ENCODE data around the gene REC8. TPM values are rescaled to one million over a fixed set of nuclear protein-coding genes. Genes with fewer than 3 reads are reported as not detected.
A peak's percentile ranks its signal among the peaks of the same experiment; 100 is the strongest.

Gene REC8
- total RNA-seq, 1 donor from 2014 or later: 2.1 TPM

DNA sequence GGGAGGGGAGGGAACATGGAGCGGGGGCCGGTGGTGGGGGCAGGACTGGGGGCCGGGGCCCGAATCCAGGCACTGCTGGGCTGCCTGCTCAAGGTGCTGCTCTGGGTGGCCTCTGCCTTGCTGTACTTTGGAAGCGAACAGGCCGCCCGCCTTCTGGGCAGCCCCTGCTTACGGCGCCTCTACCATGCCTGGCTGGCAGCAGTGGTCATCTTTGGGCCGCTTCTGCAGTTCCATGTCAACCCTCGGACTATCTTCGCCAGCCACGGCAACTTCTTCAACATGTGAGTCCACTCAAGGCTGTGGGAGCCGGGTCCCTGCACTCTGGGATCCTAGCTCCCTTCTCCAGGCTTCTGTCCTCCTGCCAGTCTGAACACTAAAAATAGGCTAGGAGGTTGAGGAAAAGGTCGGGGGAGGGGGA lies 40.3 kb upstream of the REC8 start:
- peak overlapping the region; percentile 96 for H3K27ac ChIP-seq (ENCODE audit: low read depth, low read length)
- no peaks in the 10 kb centered on the region for H3K9me3 ChIP-seq (ENCODE audit: control insufficient read depth in 3 of 3, low read length in 3 of 3)
- peak overlapping the region; percentile 82 to 96 (median 82) for H3K9ac ChIP-seq (ENCODE audit: low read depth in 1 of 3, low read length in 3 of 3)
- peaks cover 33 to 44% (median 37%) of the 10 kb centered on the region in 3 donors for H3K4me1 ChIP-seq (ENCODE audit: control insufficient read depth in 3 of 3, insufficient read depth in 3 of 3, low read length in 3 of 3)
- H3K27me3 ChIP-seq (ENCODE audit: control insufficient read depth in 3 of 3, insufficient read depth in 3 of 3, low read length in 3 of 3): no peaks in the 10 kb centered on the region
- H3K36me3 ChIP-seq (ENCODE audit: control insufficient read depth in 3 of 3, insufficient read depth in 3 of 3, low read length in 3 of 3): peaks cover 0 to 9% (median 0%) of the 10 kb centered on the region in 3 donors
- peak overlapping the region; percentile 70 to 88 (median 87) for H3K4me3 ChIP-seq (ENCODE audit: low read length in 3 of 3)

DNA sequence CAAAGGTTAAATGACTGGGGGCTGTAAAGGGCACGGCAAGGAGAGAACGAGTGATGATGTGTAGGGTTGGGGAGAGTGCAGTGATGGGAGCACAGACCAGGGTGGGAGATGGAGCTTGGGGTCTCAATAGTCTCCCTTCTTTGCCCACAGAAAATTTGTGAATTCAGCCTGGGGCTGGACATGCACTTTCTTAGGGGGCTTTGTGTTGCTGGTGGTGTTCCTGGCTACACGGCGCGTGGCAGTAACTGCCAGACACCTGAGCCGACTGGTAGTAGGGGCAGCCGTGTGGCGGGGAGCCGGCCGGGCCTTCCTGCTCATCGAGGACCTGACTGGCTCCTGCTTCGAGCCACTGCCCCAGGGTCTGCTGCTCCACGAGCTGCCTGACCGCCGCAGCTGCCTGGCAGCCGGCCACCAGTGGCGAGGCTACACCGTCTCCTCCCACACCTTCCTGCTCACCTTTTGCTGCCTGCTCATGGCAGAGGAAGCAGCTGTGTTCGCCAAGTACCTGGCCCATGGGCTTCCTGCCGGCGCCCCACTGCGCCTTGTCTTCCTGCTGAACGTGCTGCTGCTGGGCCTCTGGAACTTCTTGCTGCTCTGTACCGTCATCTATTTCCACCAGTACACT lies 39.7 kb upstream of the REC8 start:
- peak overlapping the region; percentile 70 to 88 (median 87) for H3K4me3 ChIP-seq (ENCODE audit: low read length in 3 of 3)
- peaks cover 0 to 9% (median 3%) of the 10 kb centered on the region in 3 donors for H3K36me3 ChIP-seq (ENCODE audit: control insufficient read depth in 3 of 3, insufficient read depth in 3 of 3, low read length in 3 of 3)
- H3K27me3 ChIP-seq (ENCODE audit: control insufficient read depth in 3 of 3, insufficient read depth in 3 of 3, low read length in 3 of 3): no peaks in the 10 kb centered on the region
- peak overlapping the region; percentile 96 for H3K27ac ChIP-seq (ENCODE audit: low read depth, low read length)
- peaks cover 39 to 51% (median 43%) of the 10 kb centered on the region in 3 donors for H3K4me1 ChIP-seq (ENCODE audit: control insufficient read depth in 3 of 3, insufficient read depth in 3 of 3, low read length in 3 of 3)
- H3K9me3 ChIP-seq (ENCODE audit: control insufficient read depth in 3 of 3, low read length in 3 of 3): no peaks in the 10 kb centered on the region
- peak overlapping the region; percentile 82 to 96 (median 82) for H3K9ac ChIP-seq (ENCODE audit: low read depth in 1 of 3, low read length in 3 of 3)

DNA sequence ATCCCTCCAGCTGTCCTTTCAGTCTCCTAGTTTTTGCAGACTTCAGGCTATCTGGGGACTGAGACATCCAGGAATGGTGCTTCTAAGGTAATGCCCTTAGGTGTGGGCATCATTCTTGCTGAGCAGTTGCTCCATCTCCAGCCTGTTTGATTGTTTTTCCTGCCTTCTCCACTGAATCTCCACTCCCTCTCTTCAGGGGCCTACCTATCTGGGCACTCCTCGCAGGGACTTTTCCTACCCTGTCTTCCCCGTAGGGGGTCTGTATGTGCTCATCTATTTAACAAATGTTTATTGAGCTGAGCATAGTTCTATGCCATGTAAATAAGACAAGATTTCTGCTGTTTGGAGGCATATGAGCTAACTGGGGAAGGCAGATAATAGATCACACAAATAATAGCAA lies 38.9 kb upstream of the REC8 start:
- Histone ChIP-seq H3K4me1 (ENCODE audit: control insufficient read depth in 3 of 3, insufficient read depth in 3 of 3, low read length in 3 of 3) (peaks cover 46 to 59% (median 51%) of the 10 kb centered on the region in 3 donors), H3K27ac (ENCODE audit: low read depth, low read length) (peak overlapping the region; percentile 96), H3K9ac (ENCODE audit: low read depth in 1 of 3, low read length in 3 of 3) (peak overlapping the region; percentile 82 to 96 (median 82)), H3K4me3 (ENCODE audit: low read length in 3 of 3) (peak overlapping the region; percentile 70 to 88 (median 87)), H3K27me3 (ENCODE audit: control insufficient read depth in 3 of 3, insufficient read depth in 3 of 3, low read length in 3 of 3) (no peaks in the 10 kb centered on the region), H3K9me3 (ENCODE audit: control insufficient read depth in 3 of 3, low read length in 3 of 3) (no peaks in the 10 kb centered on the region), H3K36me3 (ENCODE audit: control insufficient read depth in 3 of 3, insufficient read depth in 3 of 3, low read length in 3 of 3) (peaks cover 7 to 17% (median 11%) of the 10 kb centered on the region in 3 donors)

DNA sequence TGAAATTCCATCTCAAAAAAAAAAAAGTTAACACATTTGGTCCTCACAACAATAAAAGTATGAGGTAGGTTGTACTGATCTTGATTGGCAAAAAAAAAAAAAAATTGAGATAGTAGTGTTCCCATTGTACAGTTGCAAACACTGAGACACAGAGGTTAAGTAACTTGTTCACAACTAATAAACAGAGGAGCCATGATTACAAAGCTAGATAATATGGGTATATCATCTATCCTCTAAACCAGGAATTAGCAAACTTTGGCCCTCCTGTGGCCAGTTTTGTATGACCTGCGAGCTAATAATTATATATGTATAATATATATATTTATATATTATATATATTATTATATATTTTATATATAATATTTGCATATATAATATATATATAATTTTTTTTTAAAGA lies 38.1 kb upstream of the REC8 start:
- Histone ChIP-seq H3K27me3 (ENCODE audit: control insufficient read depth in 3 of 3, insufficient read depth in 3 of 3, low read length in 3 of 3) (no peaks in the 10 kb centered on the region), H3K9ac (ENCODE audit: low read depth in 1 of 3, low read length in 3 of 3) (no peak overlapping the region), H3K27ac (ENCODE audit: low read depth, low read length) (no peak overlapping the region), H3K4me3 (ENCODE audit: low read length in 3 of 3) (no peak overlapping the region), H3K9me3 (ENCODE audit: control insufficient read depth in 3 of 3, low read length in 3 of 3) (no peaks in the 10 kb centered on the region), H3K36me3 (ENCODE audit: control insufficient read depth in 3 of 3, insufficient read depth in 3 of 3, low read length in 3 of 3) (peaks cover 14 to 24% (median 19%) of the 10 kb centered on the region in 3 donors), H3K4me1 (ENCODE audit: control insufficient read depth in 3 of 3, insufficient read depth in 3 of 3, low read length in 3 of 3) (peaks cover 53 to 66% (median 58%) of the 10 kb centered on the region in 3 donors)

DNA sequence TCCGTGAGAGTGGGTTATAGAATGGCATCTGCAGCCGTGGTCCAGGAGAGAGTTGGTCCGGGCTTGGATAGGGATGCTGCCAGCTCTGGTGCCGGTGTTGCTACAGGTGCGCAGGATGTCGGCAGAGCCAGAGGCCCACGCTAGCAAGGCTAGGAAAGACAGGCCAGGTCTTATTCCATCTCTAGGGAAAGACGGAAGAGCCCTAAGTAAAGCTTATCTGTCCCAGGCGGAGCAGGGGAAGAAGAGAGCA lies 36.4 kb upstream of the REC8 start:
- peaks cover 60 to 70% (median 67%) of the 10 kb centered on the region in 3 donors for H3K4me1 ChIP-seq (ENCODE audit: control insufficient read depth in 3 of 3, insufficient read depth in 3 of 3, low read length in 3 of 3)
- H3K36me3 ChIP-seq (ENCODE audit: control insufficient read depth in 3 of 3, insufficient read depth in 3 of 3, low read length in 3 of 3): peaks cover 24 to 32% (median 29%) of the 10 kb centered on the region in 3 donors
- H3K27me3 ChIP-seq (ENCODE audit: control insufficient read depth in 3 of 3, insufficient read depth in 3 of 3, low read length in 3 of 3): no peaks in the 10 kb centered on the region
- peak overlapping the region; percentile 88 for H3K27ac ChIP-seq (ENCODE audit: low read depth, low read length)
- peak overlapping the region; percentile 72 to 87 (median 82) for H3K4me3 ChIP-seq (ENCODE audit: low read length in 3 of 3)
- peak overlapping the region; percentile 74 to 83 (median 75) for H3K9ac ChIP-seq (ENCODE audit: low read depth in 1 of 3, low read length in 3 of 3)
- H3K9me3 ChIP-seq (ENCODE audit: control insufficient read depth in 3 of 3, low read length in 3 of 3): no peaks in the 10 kb centered on the region

DNA sequence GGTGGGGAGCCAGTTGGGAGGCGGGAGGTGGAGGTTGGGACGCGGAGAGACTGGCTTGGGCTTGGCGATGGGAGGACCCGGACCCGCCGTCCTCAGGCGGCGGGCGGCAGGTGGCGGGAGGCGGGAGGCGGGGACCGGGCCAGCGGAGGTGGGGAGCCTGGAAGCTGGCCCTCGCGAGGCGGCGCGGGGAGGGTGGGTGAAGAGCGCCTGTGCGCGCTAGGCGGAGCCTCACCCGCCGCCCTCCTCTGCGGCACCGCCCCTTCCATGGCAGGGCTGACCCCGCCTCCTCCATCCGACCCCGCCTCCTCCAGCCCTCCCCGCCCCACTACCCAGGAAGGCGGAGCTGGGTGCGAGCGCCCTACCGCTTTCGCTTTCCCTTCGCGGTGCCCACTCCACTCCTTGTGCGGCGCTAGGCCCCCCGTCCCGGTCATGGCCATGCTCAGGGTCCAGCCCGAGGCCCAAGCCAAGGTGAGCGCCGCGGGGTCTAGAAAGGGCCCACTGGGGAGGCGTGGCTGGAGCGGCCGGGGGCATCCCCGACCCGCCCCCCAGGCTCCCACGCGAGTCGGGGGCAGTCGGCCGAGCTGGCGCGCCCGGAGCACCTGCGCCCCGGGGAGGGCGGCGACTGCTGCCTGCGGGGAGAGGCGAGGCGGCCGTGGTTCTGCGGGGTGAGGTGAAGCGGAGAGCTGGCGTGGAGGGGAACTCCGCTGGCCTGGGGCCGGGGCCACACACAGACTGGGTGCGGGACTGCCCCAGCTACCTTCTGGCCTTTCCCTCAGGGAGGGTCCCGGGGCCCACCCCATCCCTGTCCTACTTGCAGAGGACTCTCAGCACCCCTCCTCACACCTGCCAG lies 35.8 kb upstream of the REC8 start, which contains the start of gene PSME1:
Gene PSME1 (plus strand): TSS at position 361 of the 850 bp plus-strand sequence. CDS start 69 bp downstream, at position 430.
- peak within 1 kb of the TSS; percentile 76 to 92 (median 86) for H3K9ac ChIP-seq (ENCODE audit: low read depth in 1 of 3, low read length in 3 of 3)
- peaks cover 56 to 71% (median 65%) of the 10 kb centered on the region in 3 donors for H3K4me1 ChIP-seq (ENCODE audit: control insufficient read depth in 3 of 3, insufficient read depth in 3 of 3, low read length in 3 of 3)
- peaks cover 24 to 32% (median 29%) of the 10 kb centered on the region in 3 donors for H3K36me3 ChIP-seq (ENCODE audit: control insufficient read depth in 3 of 3, insufficient read depth in 3 of 3, low read length in 3 of 3)
- no peaks in the 10 kb centered on the region for H3K27me3 ChIP-seq (ENCODE audit: control insufficient read depth in 3 of 3, insufficient read depth in 3 of 3, low read length in 3 of 3)
- H3K27ac ChIP-seq (ENCODE audit: low read depth, low read length): peak within 1 kb of the TSS; percentile 88
- H3K9me3 ChIP-seq (ENCODE audit: control insufficient read depth in 3 of 3, low read length in 3 of 3): no peaks in the 10 kb centered on the region
- peak within 1 kb of the TSS; percentile 77 to 87 (median 82) for H3K4me3 ChIP-seq (ENCODE audit: low read length in 3 of 3)

DNA sequence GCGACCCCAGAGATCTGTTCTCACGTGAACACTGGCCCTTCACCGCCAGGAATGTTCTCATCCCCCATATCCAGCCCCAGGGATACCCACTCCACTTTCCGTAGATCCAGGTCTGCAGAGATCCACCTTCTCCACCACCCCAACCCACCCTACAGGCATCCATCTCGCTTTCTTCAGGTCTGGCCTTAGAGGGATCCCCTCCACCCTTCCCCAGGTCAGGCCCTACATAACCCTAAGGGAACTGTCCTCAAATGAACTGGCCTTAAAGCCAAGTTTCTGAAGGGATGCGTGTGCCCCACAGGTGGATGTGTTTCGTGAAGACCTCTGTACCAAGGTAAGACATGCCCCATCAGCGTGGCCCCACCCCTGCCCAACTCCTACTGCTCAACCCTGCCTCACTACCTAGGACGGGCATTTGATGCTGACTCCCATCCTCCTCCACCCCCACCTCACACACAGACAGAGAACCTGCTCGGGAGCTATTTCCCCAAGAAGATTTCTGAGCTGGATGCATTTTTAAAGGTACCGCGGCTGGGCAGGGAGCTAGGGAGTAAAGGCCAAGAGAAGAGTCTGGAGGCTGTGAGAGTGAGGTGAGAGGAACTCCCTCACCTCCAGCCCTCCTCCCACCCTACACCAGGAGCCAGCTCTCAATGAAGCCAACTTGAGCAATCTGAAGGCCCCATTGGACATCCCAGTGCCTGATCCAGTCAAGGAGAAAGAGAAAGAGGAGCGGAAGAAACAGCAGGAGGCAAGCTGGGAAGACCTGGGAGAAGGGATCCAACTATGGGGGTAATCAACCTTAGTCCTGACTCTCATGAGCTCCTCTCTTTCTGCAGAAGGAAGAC lies 35.0 kb upstream of the REC8 start:
- peaks cover 54 to 72% (median 63%) of the 10 kb centered on the region in 3 donors for H3K4me1 ChIP-seq (ENCODE audit: control insufficient read depth in 3 of 3, insufficient read depth in 3 of 3, low read length in 3 of 3)
- peak overlapping the region; percentile 88 for H3K27ac ChIP-seq (ENCODE audit: low read depth, low read length)
- H3K36me3 ChIP-seq (ENCODE audit: control insufficient read depth in 3 of 3, insufficient read depth in 3 of 3, low read length in 3 of 3): peaks cover 24 to 32% (median 29%) of the 10 kb centered on the region in 3 donors
- peak overlapping the region; percentile 76 to 92 (median 86) for H3K9ac ChIP-seq (ENCODE audit: low read depth in 1 of 3, low read length in 3 of 3)
- peak overlapping the region; percentile 77 to 87 (median 82) for H3K4me3 ChIP-seq (ENCODE audit: low read length in 3 of 3)
- H3K27me3 ChIP-seq (ENCODE audit: control insufficient read depth in 3 of 3, insufficient read depth in 3 of 3, low read length in 3 of 3): no peaks in the 10 kb centered on the region
- H3K9me3 ChIP-seq (ENCODE audit: control insufficient read depth in 3 of 3, low read length in 3 of 3): no peaks in the 10 kb centered on the region

DNA sequence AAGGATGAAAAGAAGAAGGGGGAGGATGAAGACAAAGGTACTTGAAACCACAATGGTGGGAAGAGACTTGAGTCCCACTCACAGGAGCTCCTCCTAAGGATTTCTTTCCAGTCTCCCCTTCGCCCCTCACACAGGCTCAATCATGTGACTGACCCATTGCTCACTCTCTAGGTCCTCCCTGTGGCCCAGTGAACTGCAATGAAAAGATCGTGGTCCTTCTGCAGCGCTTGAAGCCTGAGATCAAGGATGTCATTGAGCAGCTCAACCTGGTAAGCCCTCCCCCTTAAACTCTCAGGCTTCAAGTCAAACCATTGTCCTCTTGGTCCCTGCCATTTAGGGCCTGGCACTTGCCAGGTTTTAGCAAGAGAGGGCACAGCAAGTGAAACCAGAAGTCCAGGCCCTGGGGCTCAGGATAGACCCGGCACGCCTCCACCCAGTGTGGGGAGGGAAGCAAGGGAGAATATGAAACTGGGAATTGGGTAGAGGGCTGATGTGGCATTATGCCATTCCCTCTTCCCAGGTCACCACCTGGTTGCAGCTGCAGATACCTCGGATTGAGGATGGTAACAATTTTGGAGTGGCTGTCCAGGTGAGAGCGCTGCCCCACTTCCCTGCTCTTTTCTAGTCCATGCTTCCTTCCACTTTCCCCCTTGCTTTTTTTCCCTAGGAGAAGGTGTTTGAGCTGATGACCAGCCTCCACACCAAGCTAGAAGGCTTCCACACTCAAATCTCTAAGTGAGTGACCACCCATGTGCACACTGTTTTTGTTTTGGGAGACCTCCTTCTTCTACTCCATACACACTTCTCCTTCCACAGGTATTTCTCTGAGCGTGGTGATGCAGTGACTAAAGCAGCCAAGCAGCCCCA lies 34.1 kb upstream of the REC8 start:
- H3K27ac ChIP-seq (ENCODE audit: low read depth, low read length): peak overlapping the region; percentile 88
- H3K4me3 ChIP-seq (ENCODE audit: low read length in 3 of 3): no peak overlapping the region
- H3K27me3 ChIP-seq (ENCODE audit: control insufficient read depth in 3 of 3, insufficient read depth in 3 of 3, low read length in 3 of 3): no peaks in the 10 kb centered on the region
- peaks cover 48 to 68% (median 59%) of the 10 kb centered on the region in 3 donors for H3K4me1 ChIP-seq (ENCODE audit: control insufficient read depth in 3 of 3, insufficient read depth in 3 of 3, low read length in 3 of 3)
- peaks cover 24 to 29% (median 27%) of the 10 kb centered on the region in 3 donors for H3K36me3 ChIP-seq (ENCODE audit: control insufficient read depth in 3 of 3, insufficient read depth in 3 of 3, low read length in 3 of 3)
- no peaks in the 10 kb centered on the region for H3K9me3 ChIP-seq (ENCODE audit: control insufficient read depth in 3 of 3, low read length in 3 of 3)
- H3K9ac ChIP-seq (ENCODE audit: low read depth in 1 of 3, low read length in 3 of 3): peak overlapping the region in 2 of 3 donors; percentile 14 to 92

Measured in skeletal muscle tissue (tissue), 4 donors.